Rectal smooth muscle tissue (tissue), 1 donor: Measurements from ENCODE around the gene PRAC2.
A peak's percentile ranks its signal among the peaks of the same experiment; 100 is the strongest.
"Not testable (repeated sequence)": the region's sequence is repeated elsewhere in the genome, so short reads cannot be mapped to it uniquely, and the experiment has no call there.

ENCODE experiments used
- H3K27ac ChIP-seq: one replicate; pipeline ENCODE4 v1.7.0; 2013; ENCODE audit warnings: low read depth, low read length, inconsistent platforms
- H3K27me3 ChIP-seq: one replicate; pipeline ENCODE4 v1.7.0; 2013; ENCODE audit warnings: low read length; ENCODE audit not compliant: control insufficient read depth, insufficient read depth
- H3K36me3 ChIP-seq: one replicate; pipeline ENCODE4 v1.7.0; 2013; ENCODE audit warnings: low read length; ENCODE audit not compliant: control insufficient read depth, insufficient read depth
- H3K4me1 ChIP-seq: one replicate; pipeline ENCODE4 v1.7.0; 2013; ENCODE audit warnings: low read length; ENCODE audit not compliant: control insufficient read depth, insufficient read depth
- H3K4me3 ChIP-seq: one replicate; pipeline ENCODE4 v1.7.0; 2013; ENCODE audit warnings: low read length
- H3K9ac ChIP-seq: one replicate; pipeline ENCODE4 v1.7.0; 2013; ENCODE audit warnings: low read length

Gene PRAC2

DNA sequence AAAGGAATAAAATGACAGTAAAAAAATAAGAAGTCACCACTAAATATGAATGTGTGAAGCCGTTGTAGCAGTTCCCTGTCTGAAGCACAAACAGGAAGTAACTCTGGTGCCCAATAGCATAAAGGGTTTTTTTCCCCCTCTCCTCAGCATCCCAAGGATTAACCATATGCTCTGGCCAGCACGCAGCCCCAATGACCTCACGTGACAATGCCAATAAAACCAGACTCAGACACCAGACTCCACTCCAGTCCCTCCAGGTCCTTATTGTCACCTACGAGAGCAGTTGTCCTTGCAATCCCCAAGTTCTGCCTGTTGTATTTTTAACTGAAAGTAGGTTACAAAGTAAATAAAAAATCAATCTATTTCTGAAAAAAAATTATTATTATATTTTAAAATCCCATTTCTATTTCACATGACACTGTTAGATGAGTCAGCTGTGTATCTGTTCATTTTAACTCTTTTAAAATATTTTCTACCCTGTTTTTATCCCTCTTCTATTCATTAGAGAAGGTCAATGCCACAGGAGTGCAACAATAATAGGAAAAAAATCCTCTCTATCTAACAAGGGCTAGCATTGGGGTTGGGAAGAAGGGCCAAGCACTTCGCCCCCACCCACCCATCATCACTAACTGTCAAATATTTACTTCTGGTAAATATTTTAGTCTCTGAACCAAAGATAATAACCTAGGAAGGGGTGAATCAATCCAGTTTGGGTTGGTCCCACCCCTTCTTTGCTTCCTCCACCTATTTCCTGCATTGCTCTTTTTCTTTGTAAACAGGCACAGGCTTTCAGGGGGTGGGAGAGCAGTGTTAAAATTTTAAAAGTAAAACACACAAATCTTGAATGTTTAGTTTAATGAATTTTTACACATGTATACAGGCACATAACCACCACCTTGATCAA is 7.2 kb upstream of the PRAC2 start:
- H3K4me3 ChIP-seq: no peak overlapping the region
- H3K27me3 ChIP-seq: peaks cover 25% of the 10 kb centered on the region
- no peak overlapping the region for H3K27ac ChIP-seq
- no peaks in the 10 kb centered on the region for H3K4me1 ChIP-seq
- no peaks in the 10 kb centered on the region for H3K36me3 ChIP-seq
- no peak overlapping the region for H3K9ac ChIP-seq

DNA sequence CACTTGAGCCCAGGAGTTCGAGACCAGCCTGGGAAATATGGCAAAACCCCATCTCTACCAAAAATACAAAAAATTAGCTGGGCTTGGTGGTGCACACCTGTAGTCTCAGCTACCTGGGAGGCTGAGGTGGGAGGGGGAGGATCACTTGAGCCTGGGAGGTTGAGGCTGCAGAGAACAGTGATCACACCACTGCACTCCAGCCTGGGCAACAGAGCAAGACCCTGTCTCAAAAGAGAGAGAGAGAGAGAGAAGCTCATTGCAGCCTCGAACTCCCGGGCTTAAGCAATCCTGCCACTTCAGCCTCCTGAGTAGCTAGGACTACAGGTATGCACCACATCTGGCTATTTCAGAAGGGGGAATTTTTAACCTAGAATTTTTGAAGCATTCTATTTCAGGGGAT is 6.4 kb upstream of the PRAC2 start:
- not testable (repeated sequence) for H3K9ac ChIP-seq, H3K4me1 ChIP-seq, H3K27ac ChIP-seq, H3K4me3 ChIP-seq, H3K36me3 ChIP-seq
- peaks cover 29% of the 10 kb centered on the region for H3K27me3 ChIP-seq

DNA sequence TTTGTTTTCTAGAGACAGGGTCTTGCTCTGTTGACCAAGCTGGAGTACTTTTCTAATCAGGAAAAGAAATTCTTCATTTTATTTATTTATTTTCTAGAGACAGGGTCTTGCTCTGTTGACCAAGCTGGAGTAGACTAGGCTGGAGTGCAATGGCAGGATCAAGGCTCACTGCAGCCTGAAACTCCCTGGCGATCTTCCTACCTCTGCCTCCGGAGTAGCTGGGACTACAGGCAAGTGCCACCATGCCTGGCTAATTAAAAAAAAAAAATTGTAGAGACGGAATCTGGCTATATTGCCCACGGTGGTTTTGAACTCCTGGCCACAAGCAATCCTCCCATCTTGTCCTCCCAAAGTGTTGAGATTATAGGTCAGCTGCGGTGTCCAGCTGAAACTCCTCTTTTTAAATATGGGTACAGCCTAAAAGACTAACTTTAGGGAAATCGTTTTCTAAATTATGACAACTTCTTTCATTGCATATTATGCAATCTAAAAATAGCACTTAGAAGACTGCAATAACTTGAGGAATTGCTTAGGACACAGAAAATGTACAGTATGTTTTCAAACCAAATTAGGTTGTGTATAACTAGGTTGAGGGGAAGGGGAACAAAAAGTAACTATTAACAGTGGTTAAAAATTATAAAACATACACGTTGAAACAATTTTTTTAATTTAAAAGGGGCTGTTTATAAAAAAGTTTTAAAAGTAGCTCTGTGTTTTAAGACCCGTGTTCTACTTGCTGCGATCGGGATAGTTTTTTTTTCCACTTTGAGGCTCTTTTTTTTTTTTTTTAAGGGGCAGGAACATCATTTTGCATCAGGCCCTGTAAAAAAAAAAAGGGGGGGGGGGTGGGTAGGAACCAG is 5.4 kb upstream of the PRAC2 start:
- no peaks in the 10 kb centered on the region for H3K36me3 ChIP-seq
- H3K9ac ChIP-seq: no peak overlapping the region
- no peak overlapping the region for H3K4me3 ChIP-seq
- H3K27me3 ChIP-seq: peaks cover 37% of the 10 kb centered on the region
- H3K4me1 ChIP-seq: no peaks in the 10 kb centered on the region
- no peak overlapping the region for H3K27ac ChIP-seq

DNA sequence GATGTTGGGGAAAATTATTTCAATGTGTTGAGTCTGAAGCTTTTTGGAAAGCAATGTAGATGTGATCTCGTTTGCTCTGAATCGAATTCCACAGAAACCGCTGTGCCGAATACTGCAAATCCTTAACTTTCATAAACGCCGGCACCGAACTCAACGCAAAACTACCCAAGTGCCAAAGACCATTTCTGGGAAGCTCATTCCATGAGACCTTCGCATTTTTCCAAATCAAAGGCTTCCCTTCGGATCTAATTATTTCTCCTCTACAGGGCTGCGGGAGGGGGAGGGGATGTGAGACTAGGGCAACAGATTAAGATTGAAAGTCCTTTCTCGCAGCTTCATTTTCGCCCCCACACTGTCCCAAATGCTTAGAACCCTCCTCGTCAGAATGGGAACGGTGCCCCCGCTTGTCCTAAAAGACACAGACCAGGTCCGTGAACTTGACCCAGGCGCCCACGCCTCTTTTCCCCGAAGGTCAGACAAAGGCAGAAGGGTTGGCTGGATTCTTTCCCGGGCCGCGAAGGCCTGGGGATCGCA is 4.7 kb upstream of the PRAC2 start:
- H3K9ac ChIP-seq: peak overlapping the region; percentile 45
- peak overlapping the region; percentile 55 for H3K4me3 ChIP-seq
- H3K27ac ChIP-seq: no peak overlapping the region
- peaks cover 37% of the 10 kb centered on the region for H3K27me3 ChIP-seq
- no peaks in the 10 kb centered on the region for H3K4me1 ChIP-seq
- no peaks in the 10 kb centered on the region for H3K36me3 ChIP-seq

DNA sequence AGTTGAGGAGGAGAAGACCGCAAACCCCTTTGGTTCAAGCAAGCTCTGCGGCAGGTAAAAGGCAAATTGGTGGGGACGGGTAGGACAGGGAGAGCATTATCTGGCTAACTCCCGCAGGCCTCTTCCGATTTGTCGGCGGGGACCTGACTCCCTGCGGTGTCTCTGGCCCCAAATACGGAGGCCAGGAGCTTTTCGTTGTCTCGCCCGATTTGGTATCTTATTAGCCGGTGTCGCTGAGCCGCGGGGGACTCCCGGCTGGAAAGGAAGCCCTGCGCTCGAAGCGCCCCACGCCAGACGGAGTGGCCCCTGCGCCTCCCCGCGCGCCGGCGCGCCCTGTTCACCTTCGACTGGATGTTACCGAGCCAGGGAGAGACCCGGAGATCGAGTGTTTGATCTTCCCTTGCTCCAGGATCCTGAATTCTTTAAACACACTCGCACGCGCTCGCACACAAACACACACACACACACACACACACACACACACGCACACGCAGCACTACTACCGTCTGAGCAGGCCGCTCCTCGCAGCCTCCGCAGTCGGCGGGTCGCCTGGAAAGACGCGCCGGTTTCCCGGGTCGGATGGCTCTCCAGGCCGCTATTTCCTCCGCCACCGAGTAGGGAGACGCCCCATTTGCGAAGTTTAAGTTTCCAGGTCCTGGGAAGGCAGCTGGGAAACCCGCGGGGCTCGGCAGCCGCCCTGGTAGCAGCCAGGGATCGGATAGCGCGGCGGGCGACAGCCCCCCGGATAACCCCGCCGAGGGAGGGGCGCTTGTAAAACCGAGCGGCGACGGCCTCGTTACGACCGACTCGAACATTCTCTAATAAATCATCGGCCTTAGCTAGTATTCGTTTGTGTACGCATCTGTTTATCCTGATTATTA is 4.0 kb upstream of the PRAC2 start:
- Histone ChIP-seq H3K4me3 (peak overlapping the region; percentile 55), H3K27ac (no peak overlapping the region)

DNA sequence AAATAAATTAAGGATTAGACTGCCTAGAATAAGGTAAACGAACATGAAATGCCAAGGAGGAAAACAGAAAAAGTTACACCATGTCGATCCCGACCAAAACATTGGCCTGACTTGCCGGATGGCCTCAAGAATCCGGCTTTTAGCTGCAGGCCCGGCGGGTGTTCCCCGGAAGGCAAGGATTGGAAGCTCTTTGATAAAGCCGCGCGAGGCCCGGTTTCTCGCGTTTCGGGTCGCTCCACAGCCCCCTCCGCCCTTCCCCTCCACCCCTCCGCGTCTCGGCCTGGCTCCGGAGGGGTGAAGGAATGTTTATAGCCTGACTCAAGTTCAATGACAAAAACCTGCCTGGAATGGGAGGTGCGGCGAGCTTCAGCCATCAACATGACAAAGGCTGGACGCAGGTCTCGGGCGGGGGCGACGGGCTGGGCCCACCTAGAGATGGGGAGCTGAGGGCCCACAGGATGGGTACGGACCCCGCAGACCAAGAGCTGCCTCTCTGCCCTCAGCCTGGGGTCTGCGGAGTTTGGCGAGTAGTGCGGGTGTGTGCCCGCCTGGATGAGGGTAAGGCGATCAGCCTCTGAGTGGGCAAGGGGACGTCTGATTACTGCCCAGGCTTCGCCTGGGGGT is 3.2 kb upstream of the PRAC2 start:
- Histone ChIP-seq H3K4me1 (no peaks in the 10 kb centered on the region), H3K27me3 (peaks cover 40% of the 10 kb centered on the region), H3K4me3 (peak overlapping the region; percentile 55), H3K9ac (no peak overlapping the region), H3K27ac (no peak overlapping the region), H3K36me3 (no peaks in the 10 kb centered on the region)

More for the DNA sequence above, 4.0 kb upstream of the PRAC2 start:
- H3K4me1 ChIP-seq: no peaks in the 10 kb centered on the region
- peaks cover 40% of the 10 kb centered on the region for H3K27me3 ChIP-seq
- peak overlapping the region; percentile 45 for H3K9ac ChIP-seq
- H3K36me3 ChIP-seq: no peaks in the 10 kb centered on the region

DNA sequence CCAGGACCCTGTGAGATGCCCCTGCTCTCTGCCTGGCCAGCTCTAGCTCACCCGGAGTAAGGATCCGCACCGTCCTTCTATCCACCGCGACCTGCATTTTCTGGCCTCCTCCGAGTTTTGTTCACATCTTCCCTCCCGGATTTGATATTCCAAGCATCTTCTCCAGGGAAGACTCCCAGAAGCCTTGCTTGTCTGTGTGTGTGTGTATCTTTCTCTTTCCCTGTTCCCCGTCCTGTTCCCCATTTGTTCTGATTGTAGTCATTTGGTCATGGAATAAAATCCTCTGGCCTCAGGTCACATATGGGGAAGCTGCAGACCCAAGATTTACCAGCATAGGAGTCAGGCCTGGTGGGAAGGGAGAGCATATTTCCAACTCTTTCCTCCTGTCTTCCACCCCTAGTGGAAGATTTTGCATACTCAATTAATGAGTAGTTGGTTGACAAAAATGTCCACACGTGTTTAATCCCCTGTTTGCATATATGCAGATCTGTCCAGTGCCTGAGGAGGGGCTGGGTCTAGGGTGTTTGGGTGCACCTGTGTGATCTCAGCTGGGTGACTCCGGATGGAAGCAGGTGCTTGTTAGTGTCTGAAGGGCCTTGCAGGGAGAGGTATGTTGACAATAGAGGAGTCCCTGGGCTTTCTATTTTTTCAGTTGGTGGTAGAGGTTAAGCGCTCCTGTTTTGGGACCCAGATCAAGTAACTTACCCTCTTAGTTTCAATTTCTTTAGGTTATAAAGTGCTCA is 2.5 kb upstream of the PRAC2 start:
- Histone ChIP-seq H3K27ac (no peak overlapping the region), H3K4me1 (no peaks in the 10 kb centered on the region), H3K27me3 (peaks cover 46% of the 10 kb centered on the region), H3K36me3 (no peaks in the 10 kb centered on the region), H3K4me3 (peak overlapping the region; percentile 43), H3K9ac (no peak overlapping the region)

DNA sequence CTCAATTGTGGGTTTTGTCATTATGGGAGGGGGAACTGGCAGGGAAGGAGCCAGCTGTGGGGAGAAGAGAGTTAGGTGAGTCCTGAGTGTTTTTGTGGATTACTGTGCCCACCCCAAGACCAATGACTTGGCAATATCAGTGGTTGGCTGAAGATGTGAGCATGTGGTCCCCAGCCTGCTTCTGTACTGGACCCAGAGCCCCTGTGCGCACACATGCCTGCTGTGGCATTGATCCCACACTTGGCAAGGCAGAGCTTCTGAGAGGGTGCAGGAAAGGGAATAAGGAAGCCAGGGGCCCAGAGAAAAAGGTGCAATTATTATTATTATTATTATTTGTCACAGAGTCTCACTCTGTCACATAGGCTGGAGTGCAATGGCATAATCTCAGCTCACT is 2.0 kb upstream of the PRAC2 start:
- Histone ChIP-seq H3K9ac (no peak overlapping the region), H3K4me1 (no peaks in the 10 kb centered on the region), H3K4me3 (peak overlapping the region; percentile 37), H3K36me3 (no peaks in the 10 kb centered on the region), H3K27ac (no peak overlapping the region), H3K27me3 (peaks cover 50% of the 10 kb centered on the region)

DNA sequence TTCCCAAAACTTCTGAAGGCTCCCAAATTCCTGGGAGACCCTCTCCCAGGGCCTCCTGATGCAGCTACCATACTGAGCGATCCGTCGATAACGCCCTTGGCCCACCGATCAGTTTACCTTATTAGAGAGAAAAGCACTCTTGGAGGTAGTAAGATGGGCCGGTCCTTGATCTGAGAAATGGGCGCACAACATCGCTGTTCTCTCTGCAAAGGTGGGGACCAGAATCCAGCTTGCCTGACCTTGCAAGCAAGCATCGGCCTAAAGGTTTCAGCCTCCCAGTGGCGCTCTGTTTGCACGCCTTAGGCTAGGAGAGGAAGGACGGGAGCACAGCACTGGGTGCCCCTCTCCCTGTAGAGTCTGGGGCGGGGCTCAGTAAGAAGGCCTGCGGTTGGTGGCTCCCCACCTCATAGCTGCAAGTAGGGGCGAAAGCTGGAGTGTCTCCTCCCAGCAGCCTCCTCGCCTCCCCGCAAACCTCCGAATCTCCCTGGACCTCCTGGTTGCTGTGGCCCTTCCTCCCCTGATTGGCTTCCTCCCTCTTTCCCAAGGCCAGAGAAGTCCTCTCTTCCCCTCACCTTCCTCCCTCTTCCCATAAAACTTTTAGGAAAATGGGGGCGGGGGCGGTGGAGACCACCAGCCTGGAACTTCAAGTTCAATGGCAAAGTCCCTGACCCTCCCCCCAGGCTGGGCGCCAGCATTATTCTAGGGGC is 631 bp upstream of the PRAC2 start, which contains the start of gene PRAC1:
PRAC1 (minus strand) TSS at position 318 of the 707 bp plus-strand sequence; CDS start at position 192, 126 bp downstream.
- peak within 1 kb of the TSS; percentile 55 for H3K4me3 ChIP-seq
- peak within 1 kb of the TSS; percentile 35 for H3K9ac ChIP-seq

DNA sequence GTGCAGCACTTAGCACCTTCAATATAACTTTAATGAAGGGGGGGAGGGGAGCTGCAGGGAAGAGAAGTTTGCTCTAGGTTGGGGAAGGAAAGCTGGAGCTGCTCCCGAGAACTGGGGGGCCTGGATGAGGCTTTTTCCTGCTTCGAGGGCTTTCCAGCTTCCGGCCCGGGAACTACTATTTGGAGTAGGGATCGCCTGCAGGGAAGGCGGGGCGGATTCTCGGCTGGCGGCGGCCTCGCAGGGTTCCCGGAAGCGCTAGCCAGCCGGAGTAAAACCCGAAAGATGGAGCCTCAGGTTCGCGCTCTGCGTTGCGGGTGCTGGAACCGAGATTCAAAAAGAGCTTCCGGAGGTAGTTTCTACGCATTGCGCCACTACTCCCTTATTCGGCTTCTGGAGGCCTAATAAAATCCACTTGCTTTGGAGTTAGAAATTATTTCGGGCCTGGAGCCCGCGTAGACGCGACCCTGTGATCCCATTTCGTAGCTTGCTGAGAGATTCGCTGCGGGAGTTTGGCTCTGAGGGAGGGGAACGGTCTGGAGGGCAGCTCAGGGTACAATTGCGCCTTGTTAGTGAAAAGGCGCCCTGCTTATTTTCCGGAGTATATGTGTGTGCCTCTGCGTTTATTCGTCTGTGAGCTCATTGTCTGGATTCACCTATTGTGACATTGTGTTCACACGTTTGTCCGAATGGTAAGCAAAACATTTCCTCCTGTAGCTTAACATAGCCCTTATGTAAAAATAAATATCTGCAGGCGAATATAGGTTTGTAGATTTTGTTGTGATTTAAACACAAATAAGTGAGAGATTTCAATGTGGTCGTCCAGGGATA is 652 bp downstream of the PRAC2 start:
- Histone ChIP-seq H3K4me3 (peak overlapping the region; percentile 55), H3K9ac (no peak overlapping the region), H3K4me1 (no peaks in the 10 kb centered on the region), H3K36me3 (no peaks in the 10 kb centered on the region), H3K27ac (no peak overlapping the region), H3K27me3 (peaks cover 64% of the 10 kb centered on the region)

More for the DNA sequence above, 631 bp upstream of the PRAC2 start, which contains the start of gene PRAC1:
- no peaks in the 10 kb centered on the region for H3K4me1 ChIP-seq
- H3K36me3 ChIP-seq: no peaks in the 10 kb centered on the region
- peaks cover 60% of the 10 kb centered on the region for H3K27me3 ChIP-seq
- H3K27ac ChIP-seq: no peak within 1 kb of the TSS
